GM23338 (cell line): Measurements from ENCODE around the gene MELTF. TPM values are rescaled to one million over a fixed set of nuclear protein-coding genes. Genes with fewer than 3 reads are reported as not detected.

ENCODE experiments used
- EZH2phosphoT487 ChIP-seq: fragments of 200-600 bp; sonication (generic); IDR thresholded peaks from one replicate; pipeline ENCODE4 v1.8.1; 2018; ENCODE audit warnings: antibody characterized with exemption; ENCODE audit not compliant: unreplicated experiment
- ZNF331 ChIP-seq: fragments of 250-450 bp; sonication (Bioruptor Pico); IDR thresholded peaks from 2 replicates; pipeline ENCODE4 v1.5.0; 2020; ENCODE audit warnings: low read depth, mild to moderate bottlenecking, moderate library complexity
- polyA plus RNA-seq: library from polyadenylated mRNA; unstranded; fragments of >200 nt; fragmentation: Nextera tagmentation; extraction: Ambion mirVana; gene quantifications from 2 replicates; pipeline ENCODE4 v1.2.1, GENCODE V29; 2016
- total RNA-seq: library from RNA; depleted of rRNA; stranded (reverse); fragments of >200 nt; shearing (Covaris generic); gene quantifications from 2 replicates; pipeline ENCODE4 v1.2.3, GENCODE V29; 2014
- TF ChIP-seq, protein P1 (sequence below): fragments of 250-450 bp; sonication (Bioruptor Pico); IDR thresholded peaks from 2 replicates; pipeline ENCODE4 v1.5.0; 2020; ENCODE audit warnings: mild to moderate bottlenecking, moderate library complexity
- TF ChIP-seq, protein P2 (sequence below), 2 experiments: fragments of 200-600 bp in 1 of 2; sonication (generic) in 1 of 2; conservative IDR thresholded peaks; 2 replicates each; pipeline versions ENCODE4 v1.5.1 to v1.6.1; 2016 to 2017; ENCODE audit warnings: antibody characterized with exemption in 2 of 2, low read depth in 2 of 2, mild to moderate bottlenecking in 2 of 2, moderate library complexity in 1 of 2
- TF ChIP-seq, protein P3 (sequence below): IDR thresholded peaks from 2 replicates; pipeline ENCODE4 v1.6.1; 2016; ENCODE audit warnings: antibody characterized with exemption

Gene MELTF
- total and polyA plus RNA-seq, 2 experiments from 2014 or later: 1.4 to 5.2 TPM

DNA sequence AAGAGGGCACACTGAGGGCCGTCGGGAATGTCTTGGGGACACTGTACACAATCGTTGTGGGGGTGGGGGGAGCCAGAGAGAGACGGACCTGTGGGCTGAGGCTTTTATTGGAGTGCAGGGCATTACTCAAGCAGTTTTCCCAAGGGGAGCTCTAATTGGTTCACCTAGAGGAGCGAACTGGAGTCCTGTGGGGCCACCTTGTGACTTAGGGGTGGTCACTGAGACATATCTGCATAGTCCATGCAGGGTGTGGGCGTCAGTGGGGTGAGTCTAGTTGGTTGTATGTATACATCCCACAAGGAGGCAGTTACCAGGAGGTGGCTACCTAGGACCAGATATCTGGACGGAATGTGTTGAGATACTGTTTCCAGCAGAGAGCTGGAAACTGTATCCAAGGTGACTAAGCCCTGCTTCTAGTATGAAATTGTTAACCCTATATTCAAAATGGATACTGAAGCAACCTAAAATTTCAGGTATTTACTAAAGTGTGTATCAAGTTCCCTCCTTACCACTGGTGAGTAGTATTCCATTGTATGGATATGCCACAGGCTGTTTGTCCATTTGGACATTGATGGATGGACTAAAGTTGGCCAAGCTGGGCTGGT lies 58.4 kb downstream of the MELTF start (continued):
- TF ChIP-seq, protein P1, sequence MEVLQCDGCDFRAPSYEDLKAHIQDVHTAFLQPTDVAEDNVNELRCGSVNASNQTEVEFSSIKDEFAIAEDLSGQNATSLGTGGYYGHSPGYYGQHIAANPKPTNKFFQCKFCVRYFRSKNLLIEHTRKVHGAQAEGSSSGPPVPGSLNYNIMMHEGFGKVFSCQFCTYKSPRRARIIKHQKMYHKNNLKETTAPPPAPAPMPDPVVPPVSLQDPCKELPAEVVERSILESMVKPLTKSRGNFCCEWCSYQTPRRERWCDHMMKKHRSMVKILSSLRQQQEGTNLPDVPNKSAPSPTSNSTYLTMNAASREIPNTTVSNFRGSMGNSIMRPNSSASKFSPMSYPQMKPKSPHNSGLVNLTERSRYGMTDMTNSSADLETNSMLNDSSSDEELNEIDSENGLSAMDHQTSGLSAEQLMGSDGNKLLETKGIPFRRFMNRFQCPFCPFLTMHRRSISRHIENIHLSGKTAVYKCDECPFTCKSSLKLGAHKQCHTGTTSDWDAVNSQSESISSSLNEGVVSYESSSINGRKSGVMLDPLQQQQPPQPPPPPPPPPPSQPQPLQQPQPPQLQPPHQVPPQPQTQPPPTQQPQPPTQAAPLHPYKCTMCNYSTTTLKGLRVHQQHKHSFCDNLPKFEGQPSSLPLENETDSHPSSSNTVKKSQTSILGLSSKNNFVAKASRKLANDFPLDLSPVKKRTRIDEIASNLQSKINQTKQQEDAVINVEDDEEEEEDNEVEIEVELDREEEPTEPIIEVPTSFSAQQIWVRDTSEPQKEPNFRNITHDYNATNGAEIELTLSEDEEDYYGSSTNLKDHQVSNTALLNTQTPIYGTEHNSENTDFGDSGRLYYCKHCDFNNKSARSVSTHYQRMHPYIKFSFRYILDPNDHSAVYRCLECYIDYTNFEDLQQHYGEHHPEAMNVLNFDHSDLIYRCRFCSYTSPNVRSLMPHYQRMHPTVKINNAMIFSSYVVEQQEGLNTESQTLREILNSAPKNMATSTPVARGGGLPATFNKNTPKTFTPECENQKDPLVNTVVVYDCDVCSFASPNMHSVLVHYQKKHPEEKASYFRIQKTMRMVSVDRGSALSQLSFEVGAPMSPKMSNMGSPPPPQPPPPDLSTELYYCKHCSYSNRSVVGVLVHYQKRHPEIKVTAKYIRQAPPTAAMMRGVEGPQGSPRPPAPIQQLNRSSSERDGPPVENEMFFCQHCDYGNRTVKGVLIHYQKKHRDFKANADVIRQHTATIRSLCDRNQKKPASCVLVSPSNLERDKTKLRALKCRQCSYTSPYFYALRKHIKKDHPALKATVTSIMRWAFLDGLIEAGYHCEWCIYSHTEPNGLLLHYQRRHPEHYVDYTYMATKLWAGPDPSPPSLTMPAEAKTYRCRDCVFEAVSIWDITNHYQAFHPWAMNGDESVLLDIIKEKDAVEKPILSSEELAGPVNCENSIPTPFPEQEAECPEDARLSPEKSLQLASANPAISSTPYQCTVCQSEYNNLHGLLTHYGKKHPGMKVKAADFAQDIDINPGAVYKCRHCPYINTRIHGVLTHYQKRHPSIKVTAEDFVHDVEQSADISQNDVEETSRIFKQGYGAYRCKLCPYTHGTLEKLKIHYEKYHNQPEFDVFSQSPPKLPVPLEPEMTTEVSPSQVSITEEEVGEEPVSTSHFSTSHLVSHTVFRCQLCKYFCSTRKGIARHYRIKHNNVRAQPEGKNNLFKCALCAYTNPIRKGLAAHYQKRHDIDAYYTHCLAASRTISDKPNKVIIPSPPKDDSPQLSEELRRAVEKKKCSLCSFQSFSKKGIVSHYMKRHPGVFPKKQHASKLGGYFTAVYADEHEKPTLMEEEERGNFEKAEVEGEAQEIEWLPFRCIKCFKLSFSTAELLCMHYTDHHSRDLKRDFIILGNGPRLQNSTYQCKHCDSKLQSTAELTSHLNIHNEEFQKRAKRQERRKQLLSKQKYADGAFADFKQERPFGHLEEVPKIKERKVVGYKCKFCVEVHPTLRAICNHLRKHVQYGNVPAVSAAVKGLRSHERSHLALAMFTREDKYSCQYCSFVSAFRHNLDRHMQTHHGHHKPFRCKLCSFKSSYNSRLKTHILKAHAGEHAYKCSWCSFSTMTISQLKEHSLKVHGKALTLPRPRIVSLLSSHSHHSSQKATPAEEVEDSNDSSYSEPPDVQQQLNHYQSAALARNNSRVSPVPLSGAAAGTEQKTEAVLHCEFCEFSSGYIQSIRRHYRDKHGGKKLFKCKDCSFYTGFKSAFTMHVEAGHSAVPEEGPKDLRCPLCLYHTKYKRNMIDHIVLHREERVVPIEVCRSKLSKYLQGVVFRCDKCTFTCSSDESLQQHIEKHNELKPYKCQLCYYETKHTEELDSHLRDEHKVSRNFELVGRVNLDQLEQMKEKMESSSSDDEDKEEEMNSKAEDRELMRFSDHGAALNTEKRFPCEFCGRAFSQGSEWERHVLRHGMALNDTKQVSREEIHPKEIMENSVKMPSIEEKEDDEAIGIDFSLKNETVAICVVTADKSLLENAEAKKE (CRISPR knock-in tag): no peak
- TF ChIP-seq EZH2phosphoT487 (no peak), ZNF331 (CRISPR knock-in tag) (no peak)
- TF ChIP-seq, protein P2, sequence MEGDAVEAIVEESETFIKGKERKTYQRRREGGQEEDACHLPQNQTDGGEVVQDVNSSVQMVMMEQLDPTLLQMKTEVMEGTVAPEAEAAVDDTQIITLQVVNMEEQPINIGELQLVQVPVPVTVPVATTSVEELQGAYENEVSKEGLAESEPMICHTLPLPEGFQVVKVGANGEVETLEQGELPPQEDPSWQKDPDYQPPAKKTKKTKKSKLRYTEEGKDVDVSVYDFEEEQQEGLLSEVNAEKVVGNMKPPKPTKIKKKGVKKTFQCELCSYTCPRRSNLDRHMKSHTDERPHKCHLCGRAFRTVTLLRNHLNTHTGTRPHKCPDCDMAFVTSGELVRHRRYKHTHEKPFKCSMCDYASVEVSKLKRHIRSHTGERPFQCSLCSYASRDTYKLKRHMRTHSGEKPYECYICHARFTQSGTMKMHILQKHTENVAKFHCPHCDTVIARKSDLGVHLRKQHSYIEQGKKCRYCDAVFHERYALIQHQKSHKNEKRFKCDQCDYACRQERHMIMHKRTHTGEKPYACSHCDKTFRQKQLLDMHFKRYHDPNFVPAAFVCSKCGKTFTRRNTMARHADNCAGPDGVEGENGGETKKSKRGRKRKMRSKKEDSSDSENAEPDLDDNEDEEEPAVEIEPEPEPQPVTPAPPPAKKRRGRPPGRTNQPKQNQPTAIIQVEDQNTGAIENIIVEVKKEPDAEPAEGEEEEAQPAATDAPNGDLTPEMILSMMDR (conservative IDR thresholded peaks at IDR 0.05; ENCODE audit: low read depth in 2 of 2): no peak
- TF ChIP-seq, protein P3, sequence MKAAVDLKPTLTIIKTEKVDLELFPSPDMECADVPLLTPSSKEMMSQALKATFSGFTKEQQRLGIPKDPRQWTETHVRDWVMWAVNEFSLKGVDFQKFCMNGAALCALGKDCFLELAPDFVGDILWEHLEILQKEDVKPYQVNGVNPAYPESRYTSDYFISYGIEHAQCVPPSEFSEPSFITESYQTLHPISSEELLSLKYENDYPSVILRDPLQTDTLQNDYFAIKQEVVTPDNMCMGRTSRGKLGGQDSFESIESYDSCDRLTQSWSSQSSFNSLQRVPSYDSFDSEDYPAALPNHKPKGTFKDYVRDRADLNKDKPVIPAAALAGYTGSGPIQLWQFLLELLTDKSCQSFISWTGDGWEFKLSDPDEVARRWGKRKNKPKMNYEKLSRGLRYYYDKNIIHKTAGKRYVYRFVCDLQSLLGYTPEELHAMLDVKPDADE: no peak
